ENCODE data around the gene BRI3BP. TPM values are rescaled to one million over a fixed set of nuclear protein-coding genes. Genes with fewer than 3 reads are reported as not detected.
"Not testable (repeated sequence)": the region's sequence is repeated elsewhere in the genome, so short reads cannot be mapped to it uniquely, and the experiment has no call there.

The BRI3BP gene
- total and polyA plus RNA-seq, 4 experiments from 2014 or later = 1.7 to 9.5 (median 6.5) TPM

- Mint-ChIP-seq H3K27me3 (peaks cover 12 to 13% of the 10 kb centered on the region in 2 donors), H3K4me1 (peaks cover 0 to 7% (median 0%) of the 10 kb centered on the region in 4 donors), H3K27ac (no peak overlapping the region), H3K36me3 (no peaks in the 10 kb centered on the region), H3K9me3 (no peaks in the 10 kb centered on the region), H3K4me3 (no peak overlapping the region)
- no peaks in the 10 kb centered on the region for H3K4me1 ChIP-seq (ENCODE audit: insufficient read depth, low read length)
- H3K9me3 ChIP-seq (ENCODE audit: control insufficient read depth in 1 of 2, low read length in 2 of 2) = no peaks in the 10 kb centered on the region
- H3K4me3 ChIP-seq (ENCODE audit: low read length in 2 of 2) = no peak overlapping the region
- CTCF ChIA-PET (ENCODE audit: partially characterized antibody) = interaction anchor here (0.6 kb wide), 1 partner anchor 189 kb away, joined by 4 read pairs; no protein-coding TSS in a partner anchor
- H3K27ac ChIP-seq (ENCODE audit: low read depth, low read length) = no peak overlapping the region
- no peaks in the 10 kb centered on the region for H3K36me3 ChIP-seq (ENCODE audit: insufficient read depth, low read length)
- DNase-seq = no peak
- intact Hi-C loops (cut with micrococcal nuclease) = no loop called here
- POLR2A ChIA-PET (ENCODE audit: partially characterized antibody) = no interaction called here
- no peaks in the 10 kb centered on the region for H3K27me3 ChIP-seq (ENCODE audit: insufficient read depth, low read length)
These were observed 62.1 kb downstream of the BRI3BP start for GRCh38 chr12:125055591-125055990.

GRCh38 chr12:125056306-125056705, 62.9 kb downstream of the BRI3BP start:
- POLR2A ChIA-PET (ENCODE audit: partially characterized antibody) = no interaction called here
- CTCF ChIA-PET (ENCODE audit: partially characterized antibody) = no interaction called here
- intact Hi-C loops (cut with micrococcal nuclease) = no loop called here

GRCh38 chr12:125057708-125058107, 64.3 kb downstream of the BRI3BP start:
- Mint-ChIP-seq H3K4me3 (no peak overlapping the region), H3K4me1 (no peaks in the 10 kb centered on the region), H3K9me3 (no peaks in the 10 kb centered on the region), H3K27me3 (peaks cover 13 to 14% of the 10 kb centered on the region in 2 donors), H3K27ac (no peak overlapping the region), H3K36me3 (no peaks in the 10 kb centered on the region)
- no peak overlapping the region for H3K27ac ChIP-seq (ENCODE audit: low read depth, low read length)
- intact Hi-C loops (cut with micrococcal nuclease) = no loop called here
- no peaks in the 10 kb centered on the region for H3K4me1 ChIP-seq (ENCODE audit: insufficient read depth, low read length)
- H3K27me3 ChIP-seq (ENCODE audit: insufficient read depth, low read length) = no peaks in the 10 kb centered on the region
- H3K9me3 ChIP-seq (ENCODE audit: control insufficient read depth in 1 of 2, low read length in 2 of 2) = no peaks in the 10 kb centered on the region
- H3K36me3 ChIP-seq (ENCODE audit: insufficient read depth, low read length) = no peaks in the 10 kb centered on the region
- POLR2A ChIA-PET (ENCODE audit: partially characterized antibody) = no interaction called here
- no peak overlapping the region for H3K4me3 ChIP-seq (ENCODE audit: low read length in 2 of 2)
- DNase-seq = no peak
- CTCF ChIA-PET (ENCODE audit: partially characterized antibody) = no interaction called here

More at GRCh38 chr12:125056306-125056705, 62.9 kb downstream of the BRI3BP start:
- no peak for DNase-seq
- H3K9me3 Mint-ChIP-seq = no peaks in the 10 kb centered on the region
- no peak overlapping the region for H3K27ac ChIP-seq (ENCODE audit: low read depth, low read length)
- H3K4me1 ChIP-seq (ENCODE audit: insufficient read depth, low read length) = no peaks in the 10 kb centered on the region
- H3K27me3 Mint-ChIP-seq = peaks cover 12 to 13% of the 10 kb centered on the region in 2 donors
- no peaks in the 10 kb centered on the region for H3K9me3 ChIP-seq (ENCODE audit: control insufficient read depth in 1 of 2, low read length in 2 of 2)
- peaks cover 0 to 2% (median 0%) of the 10 kb centered on the region in 4 donors for H3K4me1 Mint-ChIP-seq
- no peak overlapping the region for H3K27ac Mint-ChIP-seq
- H3K36me3 ChIP-seq (ENCODE audit: insufficient read depth, low read length) = no peaks in the 10 kb centered on the region
- no peaks in the 10 kb centered on the region for H3K27me3 ChIP-seq (ENCODE audit: insufficient read depth, low read length)
- no peak overlapping the region for H3K4me3 Mint-ChIP-seq
- H3K4me3 ChIP-seq (ENCODE audit: low read length in 2 of 2) = no peak overlapping the region
- H3K36me3 Mint-ChIP-seq = no peaks in the 10 kb centered on the region

- POLR2A ChIA-PET (ENCODE audit: partially characterized antibody) = interaction anchor here (1.1 kb wide), 1 partner anchor 12 kb away, joined by 4 read pairs; no protein-coding TSS in a partner anchor
- H3K36me3 ChIP-seq (ENCODE audit: insufficient read depth, low read length) = no peaks in the 10 kb centered on the region
- Mint-ChIP-seq H3K4me1 (peaks cover 4 to 12% (median 5%) of the 10 kb centered on the region in 4 donors), H3K4me3 (no peak overlapping the region), H3K9me3 (no peaks in the 10 kb centered on the region), H3K27ac (no peak overlapping the region), H3K27me3 (peaks cover 10 to 12% of the 10 kb centered on the region in 2 donors), H3K36me3 (no peaks in the 10 kb centered on the region)
- H3K27me3 ChIP-seq (ENCODE audit: insufficient read depth, low read length) = peaks cover 7% of the 10 kb centered on the region
- H3K9me3 ChIP-seq (ENCODE audit: control insufficient read depth in 1 of 2, low read length in 2 of 2) = no peaks in the 10 kb centered on the region
- no peak overlapping the region for H3K27ac ChIP-seq (ENCODE audit: low read depth, low read length)
- peaks cover 14% of the 10 kb centered on the region for H3K4me1 ChIP-seq (ENCODE audit: insufficient read depth, low read length)
- intact Hi-C loops (cut with micrococcal nuclease) = no loop called here
- DNase-seq = no peak
- no peak overlapping the region for H3K4me3 ChIP-seq (ENCODE audit: low read length in 2 of 2)
- CTCF ChIA-PET (ENCODE audit: partially characterized antibody) = no interaction called here
These were observed 67.8 kb downstream of the BRI3BP start for GRCh38 chr12:125061229-125061628.

- H3K9me3 ChIP-seq (ENCODE audit: control insufficient read depth in 1 of 2, low read length in 2 of 2); H3K36me3 Mint-ChIP-seq; H3K27me3 Mint-ChIP-seq; POLR2A ChIA-PET (ENCODE audit: partially characterized antibody); H3K36me3 ChIP-seq (ENCODE audit: insufficient read depth, low read length); DNase-seq; H3K9me3 Mint-ChIP-seq; CTCF ChIA-PET (ENCODE audit: partially characterized antibody); H3K27me3 ChIP-seq (ENCODE audit: insufficient read depth, low read length); H3K4me3 ChIP-seq (ENCODE audit: low read length in 2 of 2); intact Hi-C loops (cut with micrococcal nuclease); H3K27ac ChIP-seq (ENCODE audit: low read depth, low read length): not testable (repeated sequence)
- peaks cover 15% of the 10 kb centered on the region for H3K4me1 ChIP-seq (ENCODE audit: insufficient read depth, low read length)
- Mint-ChIP-seq H3K27ac (peak overlapping the region in 1 of 7 donors; percentile 14), H3K4me1 (peaks cover 11 to 21% (median 13%) of the 10 kb centered on the region in 4 donors), H3K4me3 (peak overlapping the region in 3 of 8 donors; percentile 6 to 30 (median 9))
These were observed 70.1 kb downstream of the BRI3BP start for GRCh38 chr12:125063522-125063921.

GRCh38 chr12:125064492-125064891, 71.0 kb downstream of the BRI3BP start:
- POLR2A ChIA-PET (ENCODE audit: partially characterized antibody) = interaction anchor here (0.8 to 1.2 kb wide), 2 partner anchors 15 to 150 kb away, joined by 3 to 14 read pairs; partner anchors contain the start of gene UBC
- no peak for DNase-seq
- peak overlapping the region in 3 of 7 donors; percentile 12 to 61 (median 15) for H3K27ac Mint-ChIP-seq

GRCh38 chr12:125065021-125065918, 71.8 kb downstream of the BRI3BP start, which contains the start of gene AACS:
AACS (plus strand) TSS chr12:125065435; CDS start chr12:125065585, 150 bp downstream.
- peak within 1 kb of the TSS; percentile 83 to 96 (median 88) for H3K4me3 Mint-ChIP-seq
- Histone ChIP-seq H3K4me3 (ENCODE audit: low read length in 2 of 2) (peak within 1 kb of the TSS; percentile 30 to 58), H3K27ac (ENCODE audit: low read depth, low read length) (peak within 1 kb of the TSS; percentile 56), H3K4me1 (ENCODE audit: insufficient read depth, low read length) (peaks cover 15% of the 10 kb centered on the region), H3K36me3 (ENCODE audit: insufficient read depth, low read length) (no peaks in the 10 kb centered on the region), H3K9me3 (ENCODE audit: control insufficient read depth in 1 of 2, low read length in 2 of 2) (no peaks in the 10 kb centered on the region), H3K27me3 (ENCODE audit: insufficient read depth, low read length) (peaks cover 7% of the 10 kb centered on the region)
- H3K9me3 Mint-ChIP-seq = no peaks in the 10 kb centered on the region
- POLR2A ChIA-PET (ENCODE audit: partially characterized antibody) = interaction anchor here (0.8 to 1.2 kb wide), 2 partner anchors 16 to 151 kb away, joined by 3 to 14 read pairs (median 8); partner anchors contain the start of gene UBC
- H3K4me1 Mint-ChIP-seq = peaks cover 11 to 21% (median 13%) of the 10 kb centered on the region in 4 donors
- CTCF ChIA-PET (ENCODE audit: partially characterized antibody) = interaction anchor here (1.0 to 1.4 kb wide), 4 partner anchors 14 to 159 kb away, joined by 3 to 6 read pairs (median 4); no protein-coding TSS in a partner anchor
- intact Hi-C loops (cut with micrococcal nuclease) = loop anchor here (1.0 to 2.0 kb wide), 3 partner anchors 16 to 158 kb away; partner anchors contain the start of gene BRI3BP
- H3K27me3 Mint-ChIP-seq = peaks cover under 1 to 2% of the 10 kb centered on the region in 2 donors
- DNase-seq = peak; percentile 64 to 73 (median 68)
- no peaks in the 10 kb centered on the region for H3K36me3 Mint-ChIP-seq
- H3K27ac Mint-ChIP-seq = peak within 1 kb of the TSS; percentile 66 to 93 (median 82)

More at GRCh38 chr12:125064492-125064891, 71.0 kb downstream of the BRI3BP start:
- Histone ChIP-seq H3K27me3 (ENCODE audit: insufficient read depth, low read length) (peaks cover 7% of the 10 kb centered on the region), H3K27ac (ENCODE audit: low read depth, low read length) (no peak overlapping the region), H3K36me3 (ENCODE audit: insufficient read depth, low read length) (no peaks in the 10 kb centered on the region), H3K4me1 (ENCODE audit: insufficient read depth, low read length) (peaks cover 15% of the 10 kb centered on the region), H3K9me3 (ENCODE audit: control insufficient read depth in 1 of 2, low read length in 2 of 2) (no peaks in the 10 kb centered on the region), H3K4me3 (ENCODE audit: low read length in 2 of 2) (peak overlapping the region in 1 of 2 donors; percentile 58)
- Mint-ChIP-seq H3K4me1 (peaks cover 11 to 21% (median 13%) of the 10 kb centered on the region in 4 donors), H3K36me3 (no peaks in the 10 kb centered on the region), H3K4me3 (peak overlapping the region; percentile 80 to 96 (median 86)), H3K27me3 (peaks cover 1 to 2% of the 10 kb centered on the region in 2 donors), H3K9me3 (no peaks in the 10 kb centered on the region)
- CTCF ChIA-PET (ENCODE audit: partially characterized antibody) = interaction anchor here (1.2 to 1.4 kb wide), 3 partner anchors 13 to 158 kb away, joined by 3 to 6 read pairs (median 6); no protein-coding TSS in a partner anchor
- intact Hi-C loops (cut with micrococcal nuclease) = loop anchor here (2.0 kb wide), 1 partner anchor 158 kb away; no protein-coding TSS in a partner anchor

All from CD4-positive, alpha-beta memory T cell (primary cell).